ENCODE measurements around the gene DICER1. TPM values are rescaled to one million over a fixed set of nuclear protein-coding genes. Genes with fewer than 3 reads are reported as not detected.

The DICER1 gene
- total RNA-seq, 1 donor from 2014 or later, result 63.3 TPM

DNA sequence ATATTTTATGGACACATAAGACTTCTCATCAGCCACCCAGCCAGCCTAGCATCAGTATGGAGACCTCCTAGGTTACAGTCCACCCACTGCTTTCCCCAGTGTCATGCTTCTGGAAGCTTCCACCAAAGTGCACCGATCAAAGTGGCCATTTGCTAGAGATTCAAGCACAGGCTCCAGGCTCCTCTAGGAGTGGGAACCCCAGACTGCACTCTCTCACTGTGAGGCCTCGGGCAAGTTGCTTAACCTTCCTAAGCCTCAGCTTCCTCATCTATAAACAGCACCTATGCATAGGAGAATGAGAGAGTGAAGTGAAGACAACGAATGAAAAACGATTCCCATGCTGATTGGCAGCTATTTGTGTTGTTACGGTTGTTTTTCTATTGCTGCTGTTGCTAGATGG, 94.4 kb downstream of the DICER1 start:
- TF ChIP-seq, protein P1, sequence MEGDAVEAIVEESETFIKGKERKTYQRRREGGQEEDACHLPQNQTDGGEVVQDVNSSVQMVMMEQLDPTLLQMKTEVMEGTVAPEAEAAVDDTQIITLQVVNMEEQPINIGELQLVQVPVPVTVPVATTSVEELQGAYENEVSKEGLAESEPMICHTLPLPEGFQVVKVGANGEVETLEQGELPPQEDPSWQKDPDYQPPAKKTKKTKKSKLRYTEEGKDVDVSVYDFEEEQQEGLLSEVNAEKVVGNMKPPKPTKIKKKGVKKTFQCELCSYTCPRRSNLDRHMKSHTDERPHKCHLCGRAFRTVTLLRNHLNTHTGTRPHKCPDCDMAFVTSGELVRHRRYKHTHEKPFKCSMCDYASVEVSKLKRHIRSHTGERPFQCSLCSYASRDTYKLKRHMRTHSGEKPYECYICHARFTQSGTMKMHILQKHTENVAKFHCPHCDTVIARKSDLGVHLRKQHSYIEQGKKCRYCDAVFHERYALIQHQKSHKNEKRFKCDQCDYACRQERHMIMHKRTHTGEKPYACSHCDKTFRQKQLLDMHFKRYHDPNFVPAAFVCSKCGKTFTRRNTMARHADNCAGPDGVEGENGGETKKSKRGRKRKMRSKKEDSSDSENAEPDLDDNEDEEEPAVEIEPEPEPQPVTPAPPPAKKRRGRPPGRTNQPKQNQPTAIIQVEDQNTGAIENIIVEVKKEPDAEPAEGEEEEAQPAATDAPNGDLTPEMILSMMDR (IDR thresholded peaks at IDR 0.05), result no peak
- H3K4me1 Mint-ChIP-seq (ENCODE audit: low read depth), result peaks cover 14% of the 10 kb centered on the region

DNA sequence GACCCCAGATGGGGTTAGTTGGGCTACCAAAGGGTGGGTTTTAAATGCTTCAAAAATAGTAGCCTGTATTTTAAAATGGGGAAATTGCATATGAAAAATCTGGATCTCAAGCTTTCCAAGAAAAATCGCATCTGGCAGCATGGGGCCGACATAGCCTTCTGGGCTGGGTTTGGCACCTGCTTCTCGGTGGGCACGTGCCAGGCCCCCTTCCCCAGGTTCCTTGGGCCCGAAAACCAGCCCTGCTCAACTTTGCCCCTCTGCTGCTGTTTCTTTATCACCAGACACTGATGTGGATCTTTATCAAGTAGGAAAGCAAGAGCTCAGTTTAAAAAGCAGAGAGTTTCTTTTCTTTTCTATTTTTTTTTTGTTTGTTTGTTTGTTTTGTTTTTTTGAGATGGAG, 95.1 kb downstream of the DICER1 start:
- Mint-ChIP-seq H3K4me1 (ENCODE audit: low read depth) (peaks cover 12% of the 10 kb centered on the region), H3K27ac (ENCODE audit: unreplicated experiment) (no peak overlapping the region), H3K9me3 (ENCODE audit: low read depth) (no peaks in the 10 kb centered on the region), H3K36me3 (ENCODE audit: low read depth) (no peaks in the 10 kb centered on the region), H3K27me3 (ENCODE audit: low read depth) (no peaks in the 10 kb centered on the region), H3K4me3 (ENCODE audit: unreplicated experiment) (no peak overlapping the region)
- TF ChIP-seq, protein P1 (IDR thresholded peaks at IDR 0.05), result no peak
- no peak for DNase-seq (ENCODE audit: low spot score)

More for the DNA sequence above, 94.4 kb downstream of the DICER1 start:
- no peaks in the 10 kb centered on the region for H3K27me3 Mint-ChIP-seq (ENCODE audit: low read depth)
- H3K36me3 Mint-ChIP-seq (ENCODE audit: low read depth), result no peaks in the 10 kb centered on the region
- H3K27ac Mint-ChIP-seq (ENCODE audit: unreplicated experiment), result no peak overlapping the region
- no peak overlapping the region for H3K4me3 Mint-ChIP-seq (ENCODE audit: unreplicated experiment)
- no peak for DNase-seq (ENCODE audit: low spot score)
- no peaks in the 10 kb centered on the region for H3K9me3 Mint-ChIP-seq (ENCODE audit: low read depth)

DNA sequence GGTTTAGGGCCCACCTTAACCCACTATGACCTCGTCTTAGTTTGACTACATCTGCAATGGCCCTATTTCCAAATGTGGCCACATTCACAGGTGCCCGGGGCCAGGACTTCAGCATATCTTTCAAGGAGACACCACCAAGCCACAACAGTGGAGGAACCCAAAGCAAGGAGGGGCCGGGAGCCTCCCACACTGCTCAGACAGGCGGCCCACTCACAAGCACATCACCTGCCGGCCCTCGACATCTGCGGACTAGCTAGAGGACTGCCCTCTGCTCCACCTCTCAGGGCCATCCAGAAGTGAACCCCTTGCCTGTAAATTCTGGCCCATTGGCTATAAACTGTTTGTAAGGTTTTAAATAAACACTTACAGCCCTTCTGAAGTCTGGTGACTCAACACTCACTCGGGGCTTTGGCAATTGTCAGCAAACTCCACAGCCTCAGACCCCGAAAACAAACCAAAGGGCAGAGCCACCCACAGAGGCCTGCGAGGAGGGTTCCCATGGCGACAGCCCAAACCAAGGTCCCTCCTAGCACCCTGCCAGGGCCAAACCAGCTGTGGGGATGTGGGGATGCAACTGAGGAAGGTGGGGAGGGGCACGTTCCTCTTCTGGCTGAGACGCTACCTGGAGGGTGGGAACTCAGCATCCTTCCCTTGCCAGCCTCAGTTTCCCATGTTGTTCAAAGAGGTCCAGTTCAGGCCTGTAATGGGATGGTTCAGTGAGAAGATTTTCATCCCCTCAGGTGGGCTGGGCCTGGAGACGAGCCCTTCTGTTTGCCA, 95.8 kb downstream of the DICER1 start:
- no peaks in the 10 kb centered on the region for H3K27me3 Mint-ChIP-seq (ENCODE audit: low read depth)
- no peak overlapping the region for H3K27ac Mint-ChIP-seq (ENCODE audit: unreplicated experiment)
- no peak for DNase-seq (ENCODE audit: low spot score)
- TF ChIP-seq, protein P1 (IDR thresholded peaks at IDR 0.05), result no peak
- H3K9me3 Mint-ChIP-seq (ENCODE audit: low read depth), result no peaks in the 10 kb centered on the region
- H3K4me1 Mint-ChIP-seq (ENCODE audit: low read depth), result peaks cover 12% of the 10 kb centered on the region
- no peak overlapping the region for H3K4me3 Mint-ChIP-seq (ENCODE audit: unreplicated experiment)
- no peaks in the 10 kb centered on the region for H3K36me3 Mint-ChIP-seq (ENCODE audit: low read depth)

DNA sequence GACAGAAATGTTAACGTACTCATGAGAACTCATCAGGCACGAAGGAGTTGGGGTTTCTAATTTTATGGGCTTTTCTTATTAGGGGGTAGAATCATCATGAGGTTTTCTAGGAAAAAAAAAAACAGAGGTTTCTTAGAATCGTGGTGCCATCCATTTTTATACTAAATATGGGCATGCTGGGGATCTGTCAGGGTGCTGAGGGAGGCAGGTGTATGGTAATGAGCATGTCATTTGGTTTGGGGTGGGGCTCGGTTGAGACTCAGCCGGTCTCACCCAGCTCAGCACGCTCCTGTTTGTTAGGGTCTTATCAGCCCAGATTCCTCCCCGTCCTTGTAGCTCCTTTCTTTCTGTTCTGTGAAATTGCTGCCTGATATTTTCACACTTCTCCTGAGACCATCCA, 98.2 kb downstream of the DICER1 start:
- DNase-seq (ENCODE audit: low spot score), result no peak
- Mint-ChIP-seq H3K9me3 (ENCODE audit: low read depth) (no peaks in the 10 kb centered on the region), H3K4me3 (ENCODE audit: unreplicated experiment) (no peak overlapping the region), H3K27me3 (ENCODE audit: low read depth) (no peaks in the 10 kb centered on the region), H3K36me3 (ENCODE audit: low read depth) (no peaks in the 10 kb centered on the region), H3K27ac (ENCODE audit: unreplicated experiment) (no peak overlapping the region), H3K4me1 (ENCODE audit: low read depth) (peaks cover 12% of the 10 kb centered on the region)
- TF ChIP-seq, protein P1 (IDR thresholded peaks at IDR 0.05), result no peak

DNA sequence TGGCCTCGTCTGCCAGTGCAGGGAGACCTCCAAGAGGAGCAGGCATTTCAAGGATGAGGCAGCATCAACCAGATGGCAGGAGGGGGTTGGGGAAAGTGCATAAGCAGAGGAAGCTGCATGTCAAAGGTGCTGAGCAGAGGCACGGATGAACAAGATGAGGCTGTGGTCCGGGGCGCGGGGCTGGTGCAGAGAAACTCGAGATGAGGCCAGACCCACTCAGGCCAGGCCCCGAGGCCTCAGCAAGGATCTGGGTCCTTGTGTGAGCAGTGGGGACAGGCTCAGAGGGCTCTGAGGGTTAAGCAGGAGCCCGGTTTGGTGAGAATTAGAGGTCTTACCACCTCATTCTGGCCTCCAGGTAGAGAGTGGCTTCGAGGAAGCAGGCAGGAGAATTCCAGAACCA, 98.8 kb downstream of the DICER1 start:
- H3K9me3 Mint-ChIP-seq (ENCODE audit: low read depth), result no peaks in the 10 kb centered on the region
- no peaks in the 10 kb centered on the region for H3K27me3 Mint-ChIP-seq (ENCODE audit: low read depth)
- TF ChIP-seq, protein P1 (IDR thresholded peaks at IDR 0.05), result no peak
- no peak overlapping the region for H3K4me3 Mint-ChIP-seq (ENCODE audit: unreplicated experiment)
- no peaks in the 10 kb centered on the region for H3K36me3 Mint-ChIP-seq (ENCODE audit: low read depth)
- DNase-seq (ENCODE audit: low spot score), result no peak
- no peak overlapping the region for H3K27ac Mint-ChIP-seq (ENCODE audit: unreplicated experiment)
- peaks cover 12% of the 10 kb centered on the region for H3K4me1 Mint-ChIP-seq (ENCODE audit: low read depth)
